ENCODE results near the gene CREB5. TPM values are rescaled to one million over a fixed set of nuclear protein-coding genes. Genes with fewer than 3 reads are reported as not detected.

CREB5 gene
- total RNA-seq, 1 experiment from 2014 or later = 2.1 TPM

GRCh38 chr7:28748933-28749584, 336.7 kb downstream of the CREB5 start:
- no TSS peak for BruUV-seq (replicated peaks)
- TF ChIP-seq EZH2 (IDR thresholded peaks at IDR 0.05; ENCODE audit: low read depth) = no peak
- peak; percentile 22; the same call in 1 of the 2 replicates for TF ChIP-seq CTCF (conservative IDR thresholded peaks at IDR 0.05)
- Histone ChIP-seq H3K9me3 (ENCODE audit: insufficient read depth, low read depth) (no peaks in the 10 kb centered on the region), H3K36me3 (ENCODE audit: low read depth) (no peaks in the 10 kb centered on the region), H2AFZ (no peak overlapping the region), H3F3A (ENCODE audit: insufficient read depth, low read depth) (no peaks in the 10 kb centered on the region), H3K79me2 (ENCODE audit: low read depth) (no peaks in the 10 kb centered on the region), H4K20me1 (ENCODE audit: insufficient read depth) (no peaks in the 10 kb centered on the region), H3K4me3 (no peak overlapping the region), H3K27ac (no peak overlapping the region), H3K27me3 (ENCODE audit: insufficient read depth, low read depth) (no peaks in the 10 kb centered on the region), H3K4me2 (no peak overlapping the region), H3K9me2 (ENCODE audit: insufficient read depth) (no peaks in the 10 kb centered on the region), H3K4me1 (replicated peaks; ENCODE audit: insufficient read depth) (peaks cover 10% of the 10 kb centered on the region)
- POLR2A ChIA-PET (ENCODE audit: unreplicated experiment) = no interaction called here
- intact Hi-C loops (cut with micrococcal nuclease; ENCODE audit: unreplicated experiment) = no loop called here
- CTCF ChIA-PET = no interaction called here
- peak; percentile 9 to 72 for DNase-seq

- Histone ChIP-seq H3K79me2 (ENCODE audit: low read depth) (no peaks in the 10 kb centered on the region), H3K4me2 (no peak overlapping the region), H3K4me3 (no peak overlapping the region), H4K20me1 (ENCODE audit: insufficient read depth) (no peaks in the 10 kb centered on the region), H3K9me3 (ENCODE audit: insufficient read depth, low read depth) (no peaks in the 10 kb centered on the region), H3K4me1 (replicated peaks; ENCODE audit: insufficient read depth) (peaks cover 10% of the 10 kb centered on the region), H3K27ac (no peak overlapping the region), H3F3A (ENCODE audit: insufficient read depth, low read depth) (no peaks in the 10 kb centered on the region), H2AFZ (no peak overlapping the region), H3K9me2 (ENCODE audit: insufficient read depth) (no peaks in the 10 kb centered on the region), H3K27me3 (ENCODE audit: insufficient read depth, low read depth) (no peaks in the 10 kb centered on the region), H3K36me3 (ENCODE audit: low read depth) (no peaks in the 10 kb centered on the region)
- ChIA-PET POLR2A (ENCODE audit: unreplicated experiment) (no interaction called here), CTCF (no interaction called here)
- intact Hi-C loops (cut with micrococcal nuclease; ENCODE audit: unreplicated experiment) = no loop called here
- no TSS peak for BruUV-seq (replicated peaks)
- TF ChIP-seq CTCF (conservative IDR thresholded peaks at IDR 0.05) (peak; percentile 5; the same call in 1 of the 2 replicates), EZH2 (IDR thresholded peaks at IDR 0.05; ENCODE audit: low read depth) (no peak)
- DNase-seq = no peak
Measured at GRCh38 chr7:28749638-28750037, 337.3 kb downstream of the CREB5 start.

GRCh38 chr7:28750981-28751380, 338.7 kb downstream of the CREB5 start:
- DNase-seq = no peak
- Histone ChIP-seq H3K9me2 (ENCODE audit: insufficient read depth) (no peaks in the 10 kb centered on the region), H3K4me3 (no peak overlapping the region), H3K27ac (no peak overlapping the region), H4K20me1 (ENCODE audit: insufficient read depth) (no peaks in the 10 kb centered on the region), H2AFZ (no peak overlapping the region), H3F3A (ENCODE audit: insufficient read depth, low read depth) (no peaks in the 10 kb centered on the region), H3K79me2 (ENCODE audit: low read depth) (no peaks in the 10 kb centered on the region), H3K27me3 (ENCODE audit: insufficient read depth, low read depth) (no peaks in the 10 kb centered on the region), H3K4me1 (replicated peaks; ENCODE audit: insufficient read depth) (peaks cover 10% of the 10 kb centered on the region), H3K9me3 (ENCODE audit: insufficient read depth, low read depth) (no peaks in the 10 kb centered on the region), H3K4me2 (no peak overlapping the region), H3K36me3 (ENCODE audit: low read depth) (no peaks in the 10 kb centered on the region)
- no peak for TF ChIP-seq EZH2 (IDR thresholded peaks at IDR 0.05; ENCODE audit: low read depth)
- no peak for TF ChIP-seq CTCF (conservative IDR thresholded peaks at IDR 0.05)
- BruUV-seq (replicated peaks) = no TSS peak
- ChIA-PET CTCF (no interaction called here), POLR2A (ENCODE audit: unreplicated experiment) (no interaction called here)
- intact Hi-C loops (cut with micrococcal nuclease; ENCODE audit: unreplicated experiment) = no loop called here
